Right renal pelvis (tissue), 4 donors: ENCODE measurements around the gene PIK3R2. TPM values are rescaled to one million over a fixed set of nuclear protein-coding genes. Genes with fewer than 3 reads are reported as not detected.
A peak's percentile ranks its signal among the peaks of the same experiment; 100 is the strongest.

Experiments
- DNase-seq, 4 donors: peaks; one replicate each; pipeline ENCODE4 v3.0.0-alpha.2; 2013; ENCODE audit warnings: low read depth in 4 of 4, low spot score in 3 of 4, missing footprints in 1 of 4
- polyA plus RNA-seq, 4 donors: library from polyadenylated mRNA; unstranded; fragments of 120-200 nt; gene quantifications; one replicate each; pipeline ENCODE4 v1.2.1, GENCODE V29; 2013; ENCODE audit not compliant: insufficient read length in 4 of 4

PIK3R2 gene
- polyA plus RNA-seq, 4 donors, result 23.1 to 34.3 (median 28.3) TPM

- DNase-seq, result no peak
Measured at GRCh38 chr19:18168673-18169381, 15.9 kb downstream of the PIK3R2 start.

GRCh38 chr19:18170714-18171255 is 17.8 kb downstream of the PIK3R2 start:
- no peak for DNase-seq

- no peak for DNase-seq
Measured at GRCh38 chr19:18171605-18172327, 18.8 kb downstream of the PIK3R2 start.

- no peak for DNase-seq
Measured at GRCh38 chr19:18172331-18173053, 19.5 kb downstream of the PIK3R2 start.

GRCh38 chr19:18173054-18173571 is 20.1 kb downstream of the PIK3R2 start:
- DNase-seq, result no peak

GRCh38 chr19:18173572-18174288 is 20.8 kb downstream of the PIK3R2 start, which contains the start of gene IFI30:
IFI30 (plus strand) TSS chr19:18173813; CDS start chr19:18173842, 29 bp downstream.
- DNase-seq, result peak in 2 of 4 donors; percentile 47 to 68

- no peak for DNase-seq
Measured at GRCh38 chr19:18174983-18175382, 22.0 kb downstream of the PIK3R2 start.

- no peak for DNase-seq
Measured at GRCh38 chr19:18176367-18177310, 23.7 kb downstream of the PIK3R2 start.

- no peak for DNase-seq
Measured at GRCh38 chr19:18179957-18180356, 27.0 kb downstream of the PIK3R2 start.

GRCh38 chr19:18183529-18183928 is 30.6 kb downstream of the PIK3R2 start:
- no peak for DNase-seq

- no peak for DNase-seq
Measured at GRCh38 chr19:18185538-18185937, 32.6 kb downstream of the PIK3R2 start.

- DNase-seq, result no peak
Measured at GRCh38 chr19:18190278-18190677, 37.3 kb downstream of the PIK3R2 start.

GRCh38 chr19:18191640-18192062 is 38.7 kb downstream of the PIK3R2 start:
- DNase-seq, result no peak

GRCh38 chr19:18192673-18193387 is 39.9 kb downstream of the PIK3R2 start, which contains the start of gene MPV17L2:
MPV17L2 (plus strand) TSS chr19:18193218; CDS start chr19:18193282, 64 bp downstream.
- peak; percentile 99 to 100 (median 100) for DNase-seq

- DNase-seq, result no peak
Measured at GRCh38 chr19:18193388-18194180, 40.6 kb downstream of the PIK3R2 start.

- no peak for DNase-seq
Measured at GRCh38 chr19:18194181-18194530, 41.2 kb downstream of the PIK3R2 start.

- DNase-seq, result no peak
Measured at GRCh38 chr19:18194554-18195238, 41.7 kb downstream of the PIK3R2 start.
